NCI-H748 (cell line): Measurements from ENCODE around the gene CLPSL2.
A peak's percentile ranks its signal among the peaks of the same experiment; 100 is the strongest.

Experiments used
- DNase-seq: peaks from one replicate; lab custom pipeline; 2025; ENCODE audit not compliant: unreplicated experiment; lab: John Stamatoyannopoulos, UW

The CLPSL2 gene

GRCh38 chr6:35786272-35786671 lies 9.9 kb downstream of the CLPSL2 start:
- DNase-seq: no peak

DNA sequence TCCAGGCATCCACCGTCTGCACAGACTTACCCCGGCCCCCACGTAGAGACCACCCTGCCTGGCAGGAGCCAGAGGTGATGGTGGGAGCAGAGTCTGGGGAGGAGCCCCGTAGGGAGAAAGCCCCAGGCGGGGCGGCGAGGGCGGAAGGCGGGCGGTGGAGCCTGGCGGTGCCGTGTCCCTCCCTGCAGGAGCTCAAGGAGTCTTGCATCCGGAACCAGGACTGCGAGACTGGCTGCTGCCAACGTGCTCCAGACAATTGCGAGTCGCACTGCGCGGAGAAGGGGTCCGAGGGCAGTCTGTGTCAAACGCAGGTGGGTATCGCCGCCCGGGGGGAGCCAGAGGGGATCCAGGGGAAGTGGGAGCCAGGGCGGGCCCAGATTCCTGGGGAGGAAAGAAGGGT lies 10.4 kb downstream of the CLPSL2 start:
- no peak for DNase-seq

- DNase-seq: no peak
These were observed 11.1 kb downstream of the CLPSL2 start for GRCh38 chr6:35787266-35788218.

GRCh38 chr6:35788423-35788982 lies 12.1 kb downstream of the CLPSL2 start:
- DNase-seq: no peak

- no peak for DNase-seq
These were observed 14.3 kb downstream of the CLPSL2 start for GRCh38 chr6:35790683-35791082.

DNA sequence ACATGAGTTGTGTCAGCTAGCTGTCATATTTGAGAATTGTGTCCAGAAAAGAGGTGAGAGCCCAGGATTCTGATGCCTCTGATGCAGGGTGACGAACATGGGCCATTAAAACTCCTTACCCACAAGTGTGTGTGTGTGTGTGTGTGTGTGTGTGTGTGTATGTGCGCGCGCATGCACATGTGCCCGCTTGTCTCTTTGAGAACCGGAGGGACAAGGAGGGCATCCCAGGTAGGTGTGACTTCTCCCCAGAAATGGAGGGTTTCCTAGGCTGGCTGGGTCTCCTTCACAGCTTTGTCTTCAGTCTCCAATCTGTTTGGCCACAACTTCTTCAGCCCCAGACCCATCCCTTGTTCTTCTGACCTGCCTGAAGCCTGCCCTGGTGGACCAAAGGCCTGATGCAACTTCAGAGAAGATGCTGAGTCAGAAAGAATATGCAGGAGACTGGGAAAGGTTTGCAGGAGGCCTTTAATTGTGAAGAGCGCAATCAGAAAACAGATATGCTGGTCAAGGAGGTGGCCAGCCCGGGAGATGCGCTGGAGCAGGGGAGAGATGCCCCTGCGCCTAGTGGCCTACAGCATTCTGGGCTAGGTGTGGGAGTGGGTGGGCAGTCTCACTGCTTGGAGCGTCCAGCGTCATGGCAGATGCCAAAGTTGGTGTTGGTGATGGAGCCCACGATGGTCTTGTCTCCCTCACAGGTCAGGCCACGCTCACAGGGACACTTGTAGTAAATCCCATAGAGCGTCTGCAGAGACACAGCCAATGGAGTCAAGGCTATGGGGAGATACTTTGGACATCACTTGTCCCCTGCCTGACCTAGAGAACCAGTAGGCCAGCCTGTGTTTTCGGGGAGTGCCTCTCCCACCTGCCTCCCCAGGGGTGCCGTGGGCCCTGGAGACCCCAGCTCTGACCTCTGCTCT lies 18.4 kb downstream of the CLPSL2 start:
- no peak for DNase-seq

DNA sequence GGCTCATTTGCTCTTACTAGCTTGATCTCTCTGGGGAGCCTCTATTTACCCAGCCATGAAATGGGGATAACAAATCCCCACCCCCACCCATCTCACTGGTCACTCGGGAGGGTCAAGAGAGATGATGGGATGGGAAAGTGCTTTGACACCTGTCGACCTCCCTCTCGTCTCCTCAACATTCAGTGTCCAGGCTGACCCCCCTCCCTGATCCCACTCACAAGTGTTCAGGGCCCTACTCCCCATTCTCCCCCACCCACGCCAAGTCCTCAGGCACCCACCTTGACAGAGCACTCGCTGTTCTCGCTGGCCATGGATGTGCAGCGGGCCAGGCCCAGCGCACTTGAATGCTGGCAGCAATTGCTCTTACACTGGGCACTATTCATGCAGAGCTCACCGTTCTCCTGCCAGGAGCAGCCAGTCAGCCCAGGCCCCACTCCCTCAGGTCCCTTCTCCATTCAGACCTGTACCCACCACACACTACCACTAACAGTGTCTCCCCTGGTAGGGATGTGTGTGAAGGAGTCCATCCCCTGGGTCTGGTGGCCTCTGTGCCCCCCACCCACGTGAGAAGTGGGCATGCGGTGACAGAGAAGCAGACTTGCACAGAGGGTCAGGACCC lies 19.2 kb downstream of the CLPSL2 start:
- no peak for DNase-seq

DNA sequence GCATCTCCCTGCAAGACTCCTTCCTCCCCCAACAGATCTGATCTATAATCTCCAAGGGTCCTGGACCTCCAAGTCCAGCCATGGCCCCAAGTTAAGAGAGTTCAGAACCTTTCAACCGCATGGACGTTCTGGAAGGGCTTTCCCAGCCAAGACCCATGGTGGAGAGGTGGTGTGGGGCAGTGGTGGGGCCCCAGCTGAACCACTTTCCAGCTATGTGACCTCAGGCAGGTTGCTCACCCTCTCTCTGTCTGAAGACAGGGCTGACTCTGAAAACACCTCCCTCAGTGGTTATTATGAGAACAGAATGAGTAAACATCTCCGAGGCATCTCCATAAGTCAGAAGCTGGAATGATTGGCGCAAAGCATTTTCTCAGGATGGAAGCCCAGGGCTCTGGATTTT lies 19.8 kb downstream of the CLPSL2 start:
- no peak for DNase-seq

DNA sequence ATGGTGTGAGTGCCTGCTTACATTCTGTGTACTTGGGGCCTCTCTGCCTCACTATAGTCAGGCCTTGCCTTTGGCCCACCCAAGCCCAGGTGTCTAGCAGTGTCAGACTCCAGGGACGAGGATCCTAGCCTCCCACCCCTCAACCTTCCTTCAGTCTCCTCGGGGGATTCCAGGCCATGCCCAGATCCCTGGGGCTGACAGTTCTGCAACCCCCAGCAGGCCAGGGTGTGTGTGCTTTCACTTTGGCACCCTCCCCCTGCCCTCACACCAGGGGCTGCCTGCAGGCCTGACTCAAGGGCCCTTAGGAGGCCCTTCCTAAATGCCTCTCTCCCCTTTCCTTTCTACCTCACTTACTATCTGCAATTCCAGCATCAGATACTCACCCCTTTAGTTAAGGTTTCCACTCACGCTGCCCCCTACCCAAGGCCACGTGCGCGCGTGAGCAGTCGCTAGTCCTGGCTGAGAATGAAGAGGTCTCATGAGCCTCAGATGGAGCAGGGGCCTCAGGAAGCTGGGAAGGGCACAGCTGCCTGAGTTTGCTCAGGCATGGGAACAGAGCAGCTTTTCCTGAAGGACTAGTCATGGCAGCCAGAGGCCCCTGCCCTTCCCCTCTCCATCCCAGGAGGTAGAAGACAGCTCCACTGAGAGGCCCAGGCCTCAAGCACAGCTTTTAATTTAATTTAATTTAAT lies 21.6 kb downstream of the CLPSL2 start:
- no peak for DNase-seq

GRCh38 chr6:35798706-35799105 lies 22.3 kb downstream of the CLPSL2 start:
- no peak for DNase-seq

DNA sequence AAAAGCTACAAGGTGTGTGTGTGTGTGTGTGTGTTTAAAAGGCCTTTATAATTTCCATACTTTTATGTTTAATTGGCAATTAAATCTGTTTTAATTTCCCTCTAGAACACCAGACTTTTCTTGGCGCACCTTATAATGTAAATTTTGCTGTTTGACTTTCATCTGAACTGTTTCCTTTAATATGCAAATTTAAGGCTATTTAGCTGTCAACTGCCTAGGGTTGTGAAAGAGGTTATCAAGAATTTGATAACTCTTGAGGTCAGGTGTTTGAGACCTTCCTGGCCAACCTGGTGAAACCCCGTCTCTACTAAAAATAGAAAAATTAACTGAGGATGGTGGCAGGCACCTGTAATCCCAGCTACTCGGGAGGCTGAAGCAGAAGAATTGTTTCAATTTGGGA lies 24.8 kb downstream of the CLPSL2 start:
- no peak for DNase-seq

DNA sequence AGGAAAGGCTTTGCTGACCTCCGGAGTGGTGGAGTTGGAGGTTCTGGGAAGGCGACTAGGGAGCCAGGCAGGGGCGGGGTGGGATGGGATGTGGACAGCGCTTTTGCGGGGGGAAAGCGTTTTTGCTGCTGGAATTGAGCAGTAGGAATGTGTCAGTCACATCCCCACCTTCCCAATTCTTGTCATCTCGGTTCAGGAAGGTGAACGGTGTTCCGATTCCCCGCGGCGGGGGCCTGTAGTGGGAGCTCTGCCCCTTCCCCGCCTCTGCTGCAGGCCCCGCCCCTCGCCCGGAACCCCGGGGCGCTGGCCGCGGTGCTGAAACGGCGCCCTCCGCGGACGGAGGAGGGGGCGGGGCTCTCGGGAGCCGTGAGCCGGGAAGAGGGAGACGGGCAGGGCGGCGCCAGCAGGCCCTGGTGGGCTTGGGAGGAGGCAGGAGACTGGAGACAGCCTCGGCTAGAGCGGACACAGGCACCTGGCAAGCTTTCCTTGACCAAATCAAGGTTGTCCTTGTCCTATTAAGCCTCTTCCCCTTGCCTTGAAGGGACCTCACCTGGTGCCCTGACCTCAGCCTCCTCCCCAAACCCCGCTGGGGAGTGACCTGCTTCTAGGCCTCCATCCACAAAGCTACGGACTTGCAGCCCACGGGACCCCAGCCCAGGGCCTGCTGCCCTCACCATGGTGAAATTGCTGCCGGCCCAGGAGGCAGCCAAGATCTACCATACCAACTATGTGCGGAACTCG lies 28.8 kb downstream of the CLPSL2 start, which contains the start of gene LHFPL5:
LHFPL5 (plus strand) TSS at position 357 of the 741 bp plus-strand sequence; CDS start at position 676, 319 bp downstream.
- DNase-seq: peak; percentile 85

DNA sequence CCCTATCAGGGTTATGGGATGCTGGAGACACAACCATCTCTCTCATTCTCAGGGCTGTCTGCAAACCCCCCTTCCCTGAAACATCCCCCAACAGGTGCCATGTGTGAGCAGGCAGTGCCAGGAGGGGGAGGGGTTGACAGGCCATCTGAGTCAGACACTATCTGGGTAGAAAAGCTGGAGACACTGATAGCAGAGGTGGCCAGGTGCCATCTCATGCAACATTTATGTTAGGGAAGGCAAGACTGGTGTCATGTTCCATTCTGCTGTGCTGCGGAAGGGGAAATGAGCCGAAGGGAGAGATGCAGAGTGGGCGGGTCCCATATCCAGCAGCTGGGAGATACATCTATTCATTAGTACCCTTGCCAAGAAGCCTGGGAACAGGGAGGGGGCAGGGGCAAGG lies 32.3 kb downstream of the CLPSL2 start:
- peak; percentile 95 for DNase-seq

DNA sequence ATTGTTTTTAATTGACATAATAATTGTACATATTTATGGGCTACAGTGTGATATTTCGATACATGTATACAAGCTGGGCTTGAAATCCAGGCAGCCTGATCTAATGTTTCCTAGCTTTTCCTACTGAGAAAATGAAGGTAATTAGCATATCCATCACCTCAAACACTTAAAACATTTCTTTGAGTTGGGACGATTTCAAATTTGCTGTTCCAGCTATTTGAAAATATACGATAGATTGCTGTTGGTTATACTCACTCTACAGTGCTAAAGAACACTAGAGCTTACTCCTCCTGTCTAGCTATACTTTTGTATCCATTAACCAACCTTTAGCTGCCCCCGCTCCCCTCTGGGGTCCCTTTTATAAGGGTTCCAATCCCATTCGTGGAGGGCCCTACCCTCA lies 33.4 kb downstream of the CLPSL2 start:
- no peak for DNase-seq

- DNase-seq: peak; percentile 28
These were observed 34.7 kb downstream of the CLPSL2 start for GRCh38 chr6:35810971-35811698.

DNA sequence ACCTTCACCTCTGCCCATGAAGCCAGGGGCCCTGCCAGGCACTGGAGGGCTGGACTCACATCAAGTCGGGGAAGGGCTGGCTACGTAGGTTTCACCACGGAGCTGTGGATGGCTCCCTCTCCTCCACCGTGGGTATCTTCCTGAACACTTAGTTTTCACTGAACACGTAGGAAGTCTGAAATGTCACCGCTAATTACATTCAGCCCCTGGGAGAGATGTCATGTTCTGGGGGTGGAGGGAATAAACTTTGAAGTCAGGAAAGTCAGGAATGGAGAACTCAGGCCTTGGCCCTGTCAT lies 35.2 kb downstream of the CLPSL2 start:
- no peak for DNase-seq

DNA sequence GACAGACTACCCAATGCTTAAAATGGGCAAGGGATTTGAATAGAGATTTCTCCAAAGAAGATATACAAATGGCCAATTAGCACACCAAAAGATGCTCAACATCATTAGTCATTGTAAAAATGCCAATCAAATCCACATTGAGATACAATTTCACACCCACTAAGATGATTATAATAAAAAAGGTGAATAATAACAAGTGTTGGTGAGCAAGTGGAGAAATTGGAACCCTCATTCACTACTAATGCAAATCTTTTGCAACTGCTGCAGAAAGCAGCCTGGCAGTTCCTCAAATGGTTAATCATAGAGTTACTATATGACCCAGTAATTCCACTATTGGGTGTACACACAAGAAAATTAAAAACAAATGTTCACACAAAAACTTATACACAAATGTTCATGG lies 41.1 kb downstream of the CLPSL2 start:
- DNase-seq: no peak

DNA sequence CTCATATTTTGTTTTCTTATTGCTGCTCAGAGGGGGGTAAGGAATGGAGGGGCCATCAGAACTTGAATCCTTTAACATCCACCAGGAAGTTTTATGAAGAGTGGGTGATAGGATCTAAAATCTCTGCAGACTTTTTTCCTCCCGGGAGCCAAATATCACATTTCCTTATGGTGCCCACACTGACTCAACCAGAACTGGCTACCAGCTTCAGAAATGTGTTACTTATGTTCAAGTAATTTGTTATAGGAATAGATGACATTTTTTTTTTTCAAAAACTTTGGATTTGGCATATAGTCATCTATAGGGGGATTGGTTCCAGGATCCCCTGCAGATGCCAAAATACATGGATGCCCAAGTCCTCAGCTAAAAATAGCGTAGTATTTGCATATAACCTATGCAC lies 47.2 kb downstream of the CLPSL2 start:
- DNase-seq: no peak

DNA sequence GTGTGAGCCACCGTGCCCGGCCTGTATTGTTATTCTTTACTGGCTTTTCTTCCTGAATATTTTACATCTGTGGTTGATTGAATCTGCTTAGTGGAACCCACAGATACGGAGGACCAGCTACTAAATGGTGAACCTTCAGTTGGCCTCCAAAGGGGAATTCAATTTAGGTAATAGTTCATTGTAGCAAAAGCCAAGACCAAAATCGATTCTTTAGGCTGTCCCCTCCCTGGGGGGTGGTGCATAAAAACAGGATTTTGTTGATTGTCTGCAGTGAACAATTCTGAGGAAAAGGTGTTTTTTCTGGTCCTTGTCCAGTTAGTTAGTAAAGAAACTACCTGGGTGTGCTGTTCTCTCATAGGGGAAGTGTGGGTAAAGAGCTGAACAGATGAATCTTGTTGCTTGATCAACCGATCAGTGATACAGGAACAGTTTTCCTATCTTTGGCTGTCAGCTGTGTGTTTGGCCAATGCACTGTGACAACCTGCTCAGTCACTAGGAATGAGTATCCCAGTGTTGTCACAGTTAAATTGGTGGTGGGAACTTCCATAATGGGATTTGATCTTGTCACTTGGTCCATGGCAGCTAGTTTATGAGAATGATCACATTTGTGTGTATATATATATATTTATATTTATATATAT lies 48.3 kb downstream of the CLPSL2 start:
- DNase-seq: no peak
